Kidney glomerular epithelial cell (primary cell): Measurements from ENCODE around the gene HCN1.

Experiments used
- DNase-seq: peaks from one replicate; lab custom pipeline; 2025; lab: John Stamatoyannopoulos, UW

Gene HCN1

DNA sequence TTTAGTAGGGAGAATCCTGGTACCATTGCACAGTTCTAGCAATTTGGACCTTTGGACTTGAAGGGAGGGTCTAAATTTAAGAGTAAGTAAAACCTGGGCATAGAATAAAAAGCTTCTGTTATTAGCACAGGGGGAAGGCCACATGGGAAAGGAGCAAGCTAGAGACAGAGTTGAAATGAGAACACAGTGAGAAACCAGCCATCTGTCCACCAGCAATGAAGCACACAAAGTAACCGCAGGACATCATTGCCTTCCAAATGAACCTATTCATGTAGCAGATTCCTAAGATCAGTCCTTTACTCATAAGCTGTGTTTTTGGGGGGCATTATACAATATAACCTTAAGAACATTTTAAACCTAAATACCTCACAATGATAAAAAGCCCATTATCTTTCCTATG is 407.4 kb downstream of the HCN1 start:
- DNase-seq = no peak

GRCh38 chr5:45284436-45284835 is 411.7 kb downstream of the HCN1 start:
- no peak for DNase-seq

GRCh38 chr5:45281081-45281480 is 415.1 kb downstream of the HCN1 start:
- no peak for DNase-seq

DNA sequence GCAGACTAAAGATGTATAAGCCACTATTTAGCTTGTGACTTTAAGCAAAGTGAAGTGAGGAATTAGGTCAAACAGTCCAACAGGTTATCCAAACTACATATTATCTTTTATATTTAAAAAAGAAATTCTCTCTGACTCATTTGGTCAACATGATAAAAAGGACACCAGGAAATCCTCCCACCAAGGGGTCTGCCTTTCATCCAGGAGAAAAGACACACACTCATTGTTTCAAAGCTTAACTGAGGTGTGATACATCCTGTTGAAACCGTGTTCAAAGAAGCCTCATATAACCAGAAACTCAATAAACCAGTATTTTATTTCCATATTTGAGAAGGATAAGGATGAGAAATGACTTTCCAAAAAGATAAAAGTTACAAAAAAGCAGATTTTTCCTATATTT is 417.1 kb downstream of the HCN1 start:
- no peak for DNase-seq

DNA sequence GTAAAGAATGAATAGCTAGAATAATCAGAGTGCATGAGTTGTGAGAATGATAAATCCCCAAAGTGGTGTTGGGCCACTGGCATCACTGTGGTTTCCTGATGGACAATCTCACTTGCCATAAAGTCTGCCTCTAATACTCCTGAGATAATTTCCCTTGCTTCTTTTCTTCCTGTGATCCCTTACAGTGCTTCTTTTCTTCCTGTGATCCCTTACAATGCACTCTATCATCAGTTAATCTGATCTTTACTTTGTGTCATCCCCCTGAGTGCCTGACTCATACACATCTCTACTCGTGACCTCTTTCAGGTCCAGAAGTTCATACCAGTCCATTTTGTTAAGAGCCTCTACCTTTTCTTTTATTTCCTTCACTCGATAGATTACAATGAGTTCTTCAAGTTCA is 418.3 kb downstream of the HCN1 start:
- no peak for DNase-seq

DNA sequence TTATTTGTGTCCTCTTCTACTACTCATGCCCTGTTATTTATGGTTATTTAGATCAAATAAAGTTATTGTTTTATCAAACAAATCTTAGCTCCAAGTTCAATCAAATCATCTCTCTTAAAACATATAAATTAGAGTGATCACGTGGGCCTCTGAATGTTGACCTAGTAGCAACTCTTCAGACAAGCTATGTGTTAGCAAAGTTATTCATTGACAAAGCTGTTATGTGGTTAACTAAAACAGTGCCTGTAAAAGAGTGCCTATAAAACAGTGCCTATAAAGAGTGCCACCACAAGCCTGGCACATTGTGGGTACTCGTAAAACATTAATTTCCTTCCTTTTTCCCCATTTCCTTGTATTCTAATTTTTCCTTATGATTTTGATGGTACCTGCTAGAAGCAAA is 421.9 kb downstream of the HCN1 start:
- no peak for DNase-seq

GRCh38 chr5:45271626-45272025 is 424.6 kb downstream of the HCN1 start:
- DNase-seq = no peak

- no peak for DNase-seq
These were observed 431.7 kb downstream of the HCN1 start for GRCh38 chr5:45264447-45264846.

DNA sequence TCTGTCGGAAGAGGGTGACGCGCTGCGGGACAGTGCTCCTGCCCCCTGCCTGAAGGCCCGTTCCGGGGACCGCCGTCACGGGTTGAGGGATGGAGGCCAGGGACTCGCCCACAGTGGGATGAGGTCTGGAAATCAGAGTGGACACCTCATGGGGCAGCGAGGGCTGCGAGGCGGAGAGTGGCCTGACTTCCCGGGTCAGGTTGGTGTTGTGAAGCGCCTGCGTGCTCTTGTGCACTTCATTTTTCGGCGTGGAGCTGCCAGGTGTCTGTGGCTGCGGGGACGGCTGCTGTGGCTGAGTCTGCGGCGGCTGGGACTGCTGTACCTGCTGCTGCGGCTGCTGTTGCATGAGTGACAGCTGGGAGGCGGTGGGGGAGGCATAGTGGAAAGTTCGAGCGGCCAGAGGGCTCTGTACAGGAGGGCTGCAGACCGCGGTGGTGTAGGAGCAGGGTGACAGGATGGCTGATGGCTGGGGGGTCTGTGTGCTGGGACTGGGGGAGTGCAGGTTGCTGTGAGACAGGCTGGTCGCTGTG is 434.1 kb downstream of the HCN1 start:
- DNase-seq = no peak

DNA sequence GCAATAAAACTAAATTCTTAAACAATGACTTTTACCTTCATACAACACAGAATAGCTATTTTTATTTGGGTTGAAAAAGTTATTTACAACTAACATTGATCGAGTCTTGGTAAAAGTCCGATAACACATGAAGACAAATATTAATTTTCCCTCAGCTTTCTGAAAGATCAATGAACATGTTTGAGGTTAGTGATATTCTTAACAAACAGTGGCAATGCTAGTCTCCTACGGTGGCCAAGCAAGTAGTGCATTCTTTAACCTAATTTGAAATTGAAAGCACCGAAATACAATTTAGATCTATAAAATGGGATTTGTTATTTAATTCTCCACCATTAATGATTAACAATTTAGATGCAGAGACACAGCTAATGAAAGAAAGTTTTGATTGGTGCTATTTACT is 435.1 kb downstream of the HCN1 start:
- no peak for DNase-seq

- no peak for DNase-seq
These were observed 435.9 kb downstream of the HCN1 start for GRCh38 chr5:45260292-45260691.

DNA sequence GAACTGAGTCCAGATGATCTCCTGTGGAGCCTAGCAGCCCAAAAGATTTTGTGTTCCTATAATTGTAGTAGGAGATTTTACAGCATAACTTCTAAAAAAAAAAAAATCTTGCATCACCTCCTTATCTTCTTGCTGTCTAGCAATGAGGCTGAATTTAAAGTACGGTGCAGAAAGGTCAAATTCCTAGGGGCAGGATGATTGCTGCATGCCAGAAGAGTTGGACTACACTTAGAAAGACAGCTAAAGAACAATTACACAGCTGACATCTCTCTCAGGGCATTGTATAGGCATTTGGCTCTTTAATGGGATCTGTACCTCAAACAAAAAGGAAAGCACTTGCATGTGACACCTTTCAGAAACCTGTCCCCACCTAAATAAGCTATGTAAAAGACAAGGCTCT is 443.2 kb downstream of the HCN1 start:
- no peak for DNase-seq

- no peak for DNase-seq
These were observed 443.6 kb downstream of the HCN1 start for GRCh38 chr5:45252541-45252940.

GRCh38 chr5:45225571-45226031 is 470.6 kb downstream of the HCN1 start:
- DNase-seq = no peak

DNA sequence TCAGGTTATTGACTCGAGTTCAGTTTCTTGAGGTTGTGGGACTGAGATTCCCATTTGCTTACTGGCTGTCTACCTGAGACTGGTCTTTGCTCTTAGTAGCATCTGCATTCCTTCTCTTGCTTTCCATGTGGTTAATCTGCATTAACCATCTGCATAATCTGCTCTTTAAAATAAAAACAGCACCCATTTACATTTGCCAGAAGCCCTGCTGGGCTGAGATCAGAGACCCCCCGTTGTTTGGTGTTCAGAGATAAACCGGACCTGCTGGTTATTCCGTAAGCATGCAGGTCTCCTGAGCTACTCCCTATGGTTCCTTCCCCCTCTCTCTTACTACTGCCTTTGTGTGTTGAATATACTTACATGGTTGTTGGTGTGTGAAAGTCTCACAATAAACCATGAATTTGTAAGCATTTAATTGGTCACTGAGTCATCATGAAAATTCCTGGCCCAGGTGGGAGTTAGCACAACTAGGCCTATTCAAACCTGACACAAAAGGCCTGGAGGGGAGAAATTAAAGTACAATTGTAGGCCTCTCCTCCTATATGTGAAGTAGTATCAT is 490.7 kb downstream of the HCN1 start:
- DNase-seq = no peak
